Brain pericyte (primary cell): ENCODE measurements around the gene HOXC4.
"Not testable (repeated sequence)": the region's sequence is repeated elsewhere in the genome, so short reads cannot be mapped to it uniquely, and the experiment has no call there.

Source experiments
- DNase-seq: peaks from one replicate; pipeline ENCODE4 v3.0.0-alpha.2; 2012; ENCODE audit warnings: low read depth, low spot score

HOXC4 gene

GRCh38 chr12:54055552-54055951 is 1.9 kb downstream of the HOXC4 start:
- DNase-seq: no peak

DNA sequence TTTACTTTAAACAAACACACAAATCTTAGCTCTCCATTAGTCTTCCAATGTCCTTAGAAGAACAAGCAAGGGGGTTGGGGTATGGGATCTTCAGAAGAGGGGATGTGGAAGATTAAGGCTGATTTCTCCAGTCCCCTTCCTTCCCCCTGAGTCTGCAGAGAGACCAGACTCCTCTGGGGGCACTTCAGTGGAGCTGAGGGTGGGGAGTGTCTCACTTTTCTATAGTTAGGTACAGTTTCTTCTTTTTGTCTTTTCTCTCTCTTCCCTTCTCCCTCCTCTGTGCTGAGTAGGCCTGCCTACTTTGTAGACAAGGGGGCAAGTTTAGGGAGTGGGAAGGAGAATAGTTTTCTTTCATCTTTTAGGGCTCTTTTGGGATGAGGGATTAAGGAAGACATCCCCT is 2.5 kb downstream of the HOXC4 start:
- no peak for DNase-seq

DNA sequence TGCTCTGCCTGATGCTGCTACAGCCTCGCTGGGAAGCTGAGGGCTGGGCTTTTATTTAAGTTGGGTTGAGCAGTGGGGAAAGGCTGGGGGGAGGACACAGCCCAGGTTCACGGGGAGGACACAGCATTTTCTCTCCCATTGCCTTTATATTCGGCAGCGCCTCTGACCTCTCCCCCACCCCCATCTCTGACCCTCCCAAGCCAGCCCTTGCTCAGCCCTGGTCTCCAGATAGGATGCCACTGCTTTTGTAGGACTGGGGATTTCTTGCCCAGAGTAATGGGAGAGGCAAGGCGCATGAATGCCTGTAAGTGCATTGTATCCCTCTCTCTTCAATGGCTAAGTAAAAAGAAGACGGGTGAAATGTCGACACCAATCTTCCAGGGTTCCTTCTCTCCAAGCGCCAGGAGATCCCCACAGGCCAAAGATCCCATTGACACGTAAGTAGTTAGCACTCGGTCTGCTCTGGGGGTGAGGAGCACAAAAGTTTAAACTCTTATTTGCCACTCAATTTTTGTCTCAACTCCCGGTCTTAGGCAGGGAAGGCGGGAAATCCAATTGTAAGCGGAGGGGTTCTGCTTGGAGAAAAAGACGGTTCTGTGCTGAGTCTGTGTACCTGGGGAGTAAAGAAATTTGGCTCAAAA is 4.6 kb downstream of the HOXC4 start:
- no peak for DNase-seq

- no peak for DNase-seq
Measured at GRCh38 chr12:54059668-54060067, 6.0 kb downstream of the HOXC4 start.

DNA sequence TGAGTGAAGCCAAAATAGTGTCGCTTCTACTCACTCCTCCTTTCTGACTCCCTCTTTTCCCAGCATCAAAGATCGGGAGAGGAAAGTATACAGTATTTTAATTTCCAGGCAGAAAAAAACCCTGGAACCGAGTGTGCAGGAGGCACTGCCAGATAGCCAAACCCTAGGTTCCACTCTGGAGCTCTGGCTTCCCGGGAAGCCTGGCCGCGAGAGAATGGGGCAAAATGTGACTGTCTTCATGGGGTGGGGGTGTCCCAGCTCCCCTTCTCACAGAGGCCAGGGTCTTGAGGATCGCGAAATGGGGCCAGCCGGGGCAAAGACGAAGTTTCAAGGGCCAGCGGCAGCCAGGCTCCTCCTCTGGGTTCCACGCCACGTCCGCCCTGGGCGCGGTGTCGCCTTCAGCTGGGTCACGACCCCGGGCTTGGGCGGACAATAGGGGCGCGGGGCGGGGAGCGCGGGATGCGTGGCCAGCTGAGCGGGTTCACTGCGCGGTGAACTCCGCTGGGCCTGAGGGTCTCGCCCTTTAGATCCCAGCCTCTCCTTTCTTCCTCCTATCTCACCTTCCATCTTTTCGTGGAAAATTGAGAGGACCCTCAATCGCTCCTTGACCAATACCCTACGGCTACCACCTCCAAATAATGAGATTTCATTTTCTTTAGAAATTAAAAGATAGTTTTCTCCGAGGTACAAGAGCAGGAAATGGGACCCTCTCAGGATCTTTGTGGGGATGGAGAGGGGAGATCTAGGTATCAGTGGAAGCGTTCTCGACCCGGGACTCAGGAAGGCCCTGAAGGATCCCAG is 6.7 kb downstream of the HOXC4 start:
- DNase-seq: no peak

DNA sequence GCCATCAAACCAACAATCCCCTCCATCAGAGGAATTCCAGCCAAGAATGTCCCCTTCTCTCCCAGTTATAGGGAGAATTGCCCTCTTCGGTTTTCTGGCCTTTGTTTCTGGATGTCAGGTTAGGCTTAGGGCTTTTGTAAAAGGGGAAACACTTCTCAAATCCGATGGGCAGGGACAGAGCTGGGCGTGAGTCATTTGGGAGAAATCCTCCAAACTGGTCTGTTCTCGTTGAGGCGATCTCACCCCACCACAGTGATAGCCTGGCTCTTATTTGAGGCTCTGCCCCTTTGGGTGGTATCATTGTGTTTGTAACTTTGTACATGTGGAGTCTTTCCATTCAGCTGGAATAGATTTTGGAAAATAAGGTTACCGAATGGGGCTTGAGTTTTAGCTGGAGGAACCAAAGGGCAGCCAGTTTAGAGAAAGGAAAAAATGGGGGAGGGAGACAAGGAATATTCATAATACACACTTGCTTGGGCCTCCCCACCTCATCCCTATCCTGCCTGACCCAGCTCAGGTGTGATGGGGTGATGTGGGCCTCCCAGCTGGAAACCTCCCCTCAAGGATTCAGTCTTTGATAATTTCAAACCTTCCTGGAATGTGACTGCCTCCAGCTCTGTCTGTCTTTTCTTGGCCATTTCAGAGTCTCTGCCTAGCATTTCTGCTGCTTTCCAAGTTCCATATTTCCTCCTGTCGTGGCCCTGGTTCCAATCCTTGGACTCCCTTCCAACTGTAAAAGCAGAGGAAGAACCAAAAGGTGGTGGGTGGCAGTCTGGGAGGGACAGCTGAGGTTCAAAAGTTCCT is 7.5 kb downstream of the HOXC4 start:
- DNase-seq: no peak

DNA sequence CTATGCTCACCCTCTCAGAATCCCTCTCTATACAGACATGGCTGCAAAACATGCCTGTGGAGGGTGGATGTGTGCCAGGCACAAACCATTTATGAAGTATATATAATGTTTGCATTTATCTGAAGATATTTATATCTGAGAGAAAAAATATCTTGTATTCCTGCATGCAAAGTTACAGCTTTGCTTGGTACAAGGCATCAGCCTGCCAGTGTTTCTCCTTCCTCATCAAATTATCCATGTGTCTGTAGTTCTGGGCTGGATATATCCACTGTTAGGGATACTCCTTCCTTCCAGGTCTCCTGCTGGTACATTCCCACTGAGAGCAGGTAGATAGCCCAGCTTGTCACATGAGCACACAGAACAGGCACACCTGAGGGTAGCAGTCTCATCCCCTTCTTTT is 12.0 kb downstream of the HOXC4 start:
- DNase-seq: no peak

DNA sequence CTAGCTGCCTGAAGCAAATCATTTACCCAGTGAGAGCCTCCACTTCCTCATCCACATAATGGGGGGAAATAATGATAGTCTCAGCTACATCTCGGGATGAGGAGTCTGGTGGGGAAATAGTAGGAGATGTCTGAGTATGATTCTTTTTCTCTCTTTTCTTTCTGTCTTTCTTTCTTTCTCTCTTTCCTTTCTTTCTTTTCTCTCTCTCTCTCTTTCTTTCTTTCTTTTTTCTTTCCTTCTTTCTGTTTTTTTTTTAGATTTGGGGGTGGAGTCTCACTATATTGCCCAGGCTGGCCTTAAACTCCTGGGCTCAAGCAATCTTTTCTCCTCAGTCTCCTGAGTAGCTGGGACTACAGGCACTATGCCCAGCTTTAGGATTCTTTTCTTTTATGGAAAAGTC is 12.8 kb downstream of the HOXC4 start:
- no peak for DNase-seq

GRCh38 chr12:54068418-54069070 is 14.9 kb downstream of the HOXC4 start:
- no peak for DNase-seq

DNA sequence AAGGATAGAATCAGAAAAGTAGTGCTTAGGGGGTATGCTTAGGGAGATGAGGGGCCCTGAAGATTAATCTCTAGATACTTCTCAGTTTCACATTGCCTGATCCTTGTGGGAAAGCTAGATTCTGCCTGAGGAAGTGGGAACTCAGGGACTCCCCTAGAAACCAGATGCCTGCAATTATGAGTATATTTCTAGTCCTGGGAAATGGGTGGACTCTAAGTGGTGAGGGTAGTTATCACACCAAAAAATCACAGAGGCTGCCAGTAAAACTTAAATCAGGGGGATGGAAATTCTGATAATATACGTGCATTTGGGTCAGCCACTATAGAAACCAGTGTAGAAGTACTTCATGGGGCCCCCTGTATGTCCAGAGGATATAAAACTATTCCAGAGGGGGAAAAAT is 18.3 kb downstream of the HOXC4 start:
- DNase-seq: no peak

DNA sequence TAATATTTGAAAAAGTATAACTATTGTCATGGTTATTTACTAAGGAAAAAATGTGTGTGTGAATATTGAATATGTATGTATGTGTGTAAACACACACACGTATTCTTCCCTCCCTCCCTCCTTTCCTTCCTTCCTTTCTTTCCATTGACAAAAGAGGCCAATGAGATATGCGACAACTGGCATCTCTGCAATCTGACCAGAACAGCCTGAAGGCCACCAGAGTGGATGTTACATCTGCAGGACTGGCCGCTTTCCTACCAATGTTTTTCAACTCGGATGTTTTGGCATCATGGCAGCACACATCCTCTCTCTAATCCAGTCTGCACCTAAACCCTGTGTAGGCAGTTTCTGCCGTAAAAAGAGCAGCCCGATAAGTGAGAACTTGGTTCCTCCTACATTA is 20.7 kb downstream of the HOXC4 start:
- no peak for DNase-seq

- no peak for DNase-seq
Measured at GRCh38 chr12:54075409-54075808, 21.8 kb downstream of the HOXC4 start.

- DNase-seq: no peak
Measured at GRCh38 chr12:54075974-54076373, 22.3 kb downstream of the HOXC4 start.

DNA sequence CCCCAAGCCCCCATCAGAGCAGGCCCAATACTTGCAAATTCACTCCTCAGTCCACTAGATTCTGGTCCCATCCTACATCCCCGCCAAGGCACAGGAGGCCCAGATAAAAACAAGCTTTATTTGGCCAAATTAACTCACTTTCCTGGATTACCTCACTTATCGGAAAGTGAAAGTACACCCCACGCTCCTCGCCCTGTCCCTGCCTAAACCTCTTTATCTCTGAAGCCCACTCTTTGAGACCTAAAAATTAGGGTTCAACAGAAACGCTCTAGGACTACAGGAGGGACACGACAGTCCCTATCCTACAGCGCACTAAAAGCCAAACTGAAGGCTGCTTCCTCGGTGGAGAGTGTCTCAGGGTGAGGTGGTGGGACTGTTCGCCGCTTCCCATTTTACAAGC is 24.2 kb downstream of the HOXC4 start:
- not testable (repeated sequence) for DNase-seq

- DNase-seq: not testable (repeated sequence)
Measured at GRCh38 chr12:54079115-54079514, 25.5 kb downstream of the HOXC4 start.

- DNase-seq: not testable (repeated sequence)
Measured at GRCh38 chr12:54080008-54080924, 26.6 kb downstream of the HOXC4 start.

DNA sequence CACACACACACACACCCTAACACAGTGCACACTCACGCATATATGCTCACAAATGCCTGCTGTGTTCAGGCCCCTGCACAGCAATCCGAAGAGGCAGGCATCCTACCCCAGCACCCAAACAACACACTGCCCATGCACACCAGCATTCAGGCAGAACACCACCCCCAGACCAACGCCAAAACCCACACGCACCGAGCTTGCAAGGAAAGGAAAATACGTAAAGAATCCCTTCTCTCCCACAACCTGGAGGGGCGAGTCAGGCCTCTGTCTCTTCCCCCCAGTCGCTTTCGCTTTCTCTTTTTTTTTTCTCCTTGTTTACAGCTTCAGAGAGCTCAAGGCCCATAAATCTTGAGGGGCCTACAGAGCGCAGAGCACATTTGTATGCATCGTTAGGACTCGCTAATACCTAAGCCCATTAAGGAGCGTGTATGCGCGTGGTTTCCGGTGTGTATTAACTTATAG is 27.4 kb downstream of the HOXC4 start:
- not testable (repeated sequence) for DNase-seq

DNA sequence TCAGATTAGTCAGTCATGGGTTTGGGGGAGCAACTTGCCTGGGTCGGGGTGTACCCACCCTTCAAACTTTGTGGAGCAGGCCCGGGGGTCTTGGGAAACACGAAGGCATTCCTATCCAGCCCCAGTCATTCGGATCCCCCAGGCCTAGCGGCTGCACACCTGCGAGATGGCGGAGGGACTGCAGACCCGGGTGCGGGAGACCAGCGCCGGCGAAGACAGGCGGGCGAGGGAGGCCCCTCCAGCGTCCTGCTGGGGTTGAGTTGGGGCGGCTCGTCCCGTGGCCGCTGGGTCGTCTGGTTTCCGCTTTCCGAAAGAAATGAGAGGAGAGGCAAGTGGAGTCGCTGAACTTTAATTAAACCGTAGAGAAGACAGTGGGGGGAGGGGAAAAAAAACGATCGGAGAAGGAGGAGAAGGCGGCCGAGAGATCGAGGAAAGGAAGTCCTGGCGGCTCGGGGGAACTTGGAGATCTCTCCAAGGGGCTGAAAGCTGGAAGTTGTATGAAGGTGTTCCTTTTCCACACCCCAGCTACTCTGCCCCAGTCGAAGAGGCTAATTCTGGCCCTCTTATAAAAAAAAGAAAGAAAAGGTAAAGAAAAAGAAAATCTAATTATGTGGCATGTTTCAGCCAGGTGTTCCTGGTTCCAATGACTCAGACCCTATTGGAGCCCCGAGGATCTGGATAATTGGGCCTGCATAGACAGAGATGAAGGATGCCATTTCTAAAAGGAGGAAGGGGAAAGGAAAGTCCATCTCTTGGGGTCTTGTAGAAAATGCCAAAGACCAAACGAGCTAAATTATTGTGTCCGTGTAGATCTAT is 28.2 kb downstream of the HOXC4 start:
- DNase-seq: not testable (repeated sequence)

- DNase-seq: no peak
Measured at GRCh38 chr12:54082397-54082892, 28.8 kb downstream of the HOXC4 start.

DNA sequence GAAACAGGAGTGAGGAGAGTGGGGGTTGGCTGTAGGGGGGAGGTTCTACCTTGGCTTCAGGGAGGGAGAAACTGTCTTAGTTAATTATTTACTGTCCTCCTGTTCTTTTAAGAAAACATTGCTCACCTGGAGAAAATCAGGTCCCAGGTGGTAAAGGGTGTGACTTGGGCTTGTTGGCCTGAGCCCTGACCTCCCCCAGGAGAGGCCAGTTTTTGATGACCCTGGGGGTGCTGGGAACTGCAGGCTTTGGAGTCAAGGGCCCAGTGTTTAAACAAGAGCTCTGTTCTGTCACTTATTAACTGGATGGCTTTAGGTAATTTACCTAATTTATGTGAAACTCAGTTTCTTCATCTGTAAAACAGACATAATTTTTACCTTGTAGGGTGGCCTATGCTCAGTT is 34.4 kb downstream of the HOXC4 start:
- DNase-seq: not testable (repeated sequence)
